ENCODE data around the gene KLHL7. TPM values are rescaled to one million over a fixed set of nuclear protein-coding genes. Genes with fewer than 3 reads are reported as not detected.
"Not testable (repeated sequence)": the region's sequence is repeated elsewhere in the genome, so short reads cannot be mapped to it uniquely, and the experiment has no call there.

Gene KLHL7
- total RNA-seq, 1 donor from 2014 or later, result 44.0 TPM

GRCh38 chr7:23191022-23191421 lies 85.4 kb downstream of the KLHL7 start:
- Mint-ChIP-seq H3K27me3 (ENCODE audit: low read depth) (no peaks in the 10 kb centered on the region), H3K27ac (no peak overlapping the region), H3K36me3 (peaks cover 29% of the 10 kb centered on the region), H3K9me3 (peaks cover 6% of the 10 kb centered on the region), H3K4me3 (no peak overlapping the region), H3K4me1 (peaks cover 7% of the 10 kb centered on the region)
- no peak for DNase-seq (ENCODE audit: low spot score in 2 of 2, unreplicated experiment in 2 of 2)
- TF ChIP-seq CTCF (IDR thresholded peaks at IDR 0.05; ENCODE audit: unreplicated experiment), result no peak

DNA sequence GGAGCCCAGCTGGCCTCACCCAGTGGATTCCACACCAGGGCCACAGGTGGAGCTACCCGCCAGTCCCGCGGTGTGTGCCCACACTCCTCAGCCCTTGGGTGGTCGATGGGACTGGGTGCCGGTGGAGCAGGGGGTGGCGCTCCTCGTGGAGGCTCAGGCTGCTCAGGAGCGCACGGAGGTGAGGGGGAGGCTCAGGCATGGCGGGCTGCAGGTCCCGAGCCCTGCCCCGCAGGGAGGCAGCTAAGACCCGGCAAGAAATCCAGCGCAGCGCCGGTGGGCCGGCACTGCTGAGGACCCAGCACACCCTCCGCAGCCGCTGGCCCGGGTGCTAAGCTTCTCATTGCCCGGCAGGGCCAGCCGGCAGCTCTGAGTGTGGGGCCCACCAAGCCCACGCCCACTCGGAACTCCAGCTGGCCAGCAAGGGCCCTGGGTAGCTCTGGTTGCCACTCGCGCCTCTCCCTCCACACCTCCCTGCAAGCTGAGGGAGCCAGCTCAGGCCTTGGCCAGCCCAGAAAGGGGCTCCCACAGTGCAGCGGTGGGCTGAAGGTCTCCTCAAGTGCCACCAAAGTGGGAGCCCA lies 88.2 kb downstream of the KLHL7 start:
- H3K4me3 Mint-ChIP-seq; H3K9me3 Mint-ChIP-seq; H3K27ac Mint-ChIP-seq; H3K4me1 Mint-ChIP-seq; DNase-seq (ENCODE audit: low spot score in 2 of 2, unreplicated experiment in 2 of 2); H3K27me3 Mint-ChIP-seq (ENCODE audit: low read depth): not testable (repeated sequence)
- H3K36me3 Mint-ChIP-seq, result peaks cover 35% of the 10 kb centered on the region

GRCh38 chr7:23196306-23196705 lies 90.7 kb downstream of the KLHL7 start:
- no peak for TF ChIP-seq CTCF (IDR thresholded peaks at IDR 0.05; ENCODE audit: unreplicated experiment)
- Mint-ChIP-seq H3K27ac (no peak overlapping the region), H3K27me3 (ENCODE audit: low read depth) (no peaks in the 10 kb centered on the region), H3K9me3 (peaks cover 6% of the 10 kb centered on the region), H3K4me1 (peaks cover under 1% of the 10 kb centered on the region), H3K36me3 (peaks cover 30% of the 10 kb centered on the region), H3K4me3 (no peak overlapping the region)
- no peak for DNase-seq (ENCODE audit: low spot score in 2 of 2, unreplicated experiment in 2 of 2)

GRCh38 chr7:23197745-23198144 lies 92.2 kb downstream of the KLHL7 start:
- not testable (repeated sequence) for DNase-seq (ENCODE audit: low spot score in 2 of 2, unreplicated experiment in 2 of 2); H3K27me3 Mint-ChIP-seq (ENCODE audit: low read depth); H3K4me1 Mint-ChIP-seq; H3K27ac Mint-ChIP-seq; H3K4me3 Mint-ChIP-seq; H3K9me3 Mint-ChIP-seq
- H3K36me3 Mint-ChIP-seq, result peaks cover 33% of the 10 kb centered on the region

- no peaks in the 10 kb centered on the region for H3K9me3 Mint-ChIP-seq
- no peaks in the 10 kb centered on the region for H3K4me1 Mint-ChIP-seq
- DNase-seq (ENCODE audit: low spot score in 2 of 2, unreplicated experiment in 2 of 2), result no peak
- H3K27me3 Mint-ChIP-seq (ENCODE audit: low read depth), result no peaks in the 10 kb centered on the region
- H3K4me3 Mint-ChIP-seq, result no peak overlapping the region
- no peak for TF ChIP-seq CTCF (IDR thresholded peaks at IDR 0.05; ENCODE audit: unreplicated experiment)
- H3K36me3 Mint-ChIP-seq, result peaks cover 35% of the 10 kb centered on the region
- H3K27ac Mint-ChIP-seq, result no peak overlapping the region
Observed at GRCh38 chr7:23200331-23200730, 94.7 kb downstream of the KLHL7 start.

DNA sequence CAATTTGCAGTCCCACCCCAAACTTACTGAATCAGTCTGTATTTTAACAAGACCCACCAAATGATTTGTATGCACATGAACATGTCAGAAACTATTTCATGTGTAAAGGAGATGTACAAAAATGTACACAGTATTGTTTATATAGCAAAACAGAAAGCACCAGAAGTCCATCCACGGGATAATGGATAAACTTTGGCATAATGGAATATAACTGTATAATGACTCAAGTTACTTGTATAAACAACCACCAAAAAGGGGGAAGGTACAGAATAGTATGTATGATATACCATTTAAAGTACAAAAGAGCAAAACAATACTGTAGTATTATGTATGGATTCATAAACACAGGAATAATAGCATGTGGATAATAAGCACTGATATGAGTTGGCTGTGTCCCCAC lies 98.7 kb downstream of the KLHL7 start:
- Mint-ChIP-seq H3K4me1 (no peaks in the 10 kb centered on the region), H3K9me3 (no peaks in the 10 kb centered on the region), H3K36me3 (peaks cover 29% of the 10 kb centered on the region), H3K4me3 (no peak overlapping the region), H3K27me3 (ENCODE audit: low read depth) (no peaks in the 10 kb centered on the region), H3K27ac (no peak overlapping the region)
- DNase-seq (ENCODE audit: low spot score in 2 of 2, unreplicated experiment in 2 of 2), result no peak
- no peak for TF ChIP-seq CTCF (IDR thresholded peaks at IDR 0.05; ENCODE audit: unreplicated experiment)

DNA sequence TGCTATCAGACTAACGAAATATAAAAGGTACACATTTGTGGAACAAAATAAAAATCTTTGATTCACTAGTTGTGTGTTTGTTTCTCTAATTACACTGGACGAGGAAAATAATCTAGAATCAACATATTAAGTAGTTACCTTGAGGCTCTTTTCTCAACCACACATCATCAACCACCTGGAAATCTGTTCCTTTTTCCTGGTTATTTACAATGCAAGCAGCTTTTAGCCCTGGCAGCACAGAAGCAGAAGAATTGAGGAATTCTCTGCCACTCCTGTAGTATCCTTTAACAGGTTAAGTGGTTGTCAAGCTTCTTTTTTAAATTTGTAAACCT lies 100.0 kb downstream of the KLHL7 start:
- no peaks in the 10 kb centered on the region for H3K27me3 Mint-ChIP-seq (ENCODE audit: low read depth)
- H3K4me3 Mint-ChIP-seq, result no peak overlapping the region
- H3K36me3 Mint-ChIP-seq, result peaks cover 24% of the 10 kb centered on the region

More for the DNA sequence above, 100.0 kb downstream of the KLHL7 start:
- DNase-seq (ENCODE audit: low spot score in 2 of 2, unreplicated experiment in 2 of 2), result no peak
- TF ChIP-seq CTCF (IDR thresholded peaks at IDR 0.05; ENCODE audit: unreplicated experiment), result no peak
- H3K4me1 Mint-ChIP-seq, result no peaks in the 10 kb centered on the region
- H3K27ac Mint-ChIP-seq, result no peak overlapping the region
- no peaks in the 10 kb centered on the region for H3K9me3 Mint-ChIP-seq

Measured in mesothelial cell of epicardium (in vitro differentiated cells).